K562 (cell line): ENCODE data around the gene TMEM132C. TPM values are rescaled to one million over a fixed set of nuclear protein-coding genes. Genes with fewer than 3 reads are reported as not detected.

Experiments
- ATAC-seq: fragments of 200-7000 bp; cut with Tn5 transposase; 3 replicates; pipeline ENCODE4 v1.9.1; 2020; ENCODE audit warnings: moderate library complexity
- BruUV-seq: library from RNA; stranded (reverse); fragments of 400-500 nt; replicated peaks from 2 replicates; lab custom pipeline; 2021; lab: Mats Ljungman, UMichigan
- CTCF ChIA-PET: fragments of 300-600 bp; formaldehyde crosslinking; extraction: SDS; loops from one replicate; lab custom pipeline; 2021; ENCODE audit warnings: low intra/inter-chr PET ratio; lab: Yijun Ruan, JAX
- POLR2A ChIA-PET: fragments of 300-600, 350-650 bp; sonication (Branson Sonifier 250); formaldehyde crosslinking; extraction: SDS; loops from one replicate; lab custom pipeline; 2021; ENCODE audit warnings: antibody characterized with exemption, inconsistent platforms; lab: Yijun Ruan, JAX
- DNase-seq, 4 experiments: peaks; one replicate each; pipeline versions ENCODE4 v3.0.0 to v3.0.0-alpha.2; 2011 to 2018; ENCODE audit warnings: low spot score in 3 of 4, mixed read lengths in 3 of 4; ENCODE audit errors: extremely low read depth in 1 of 4
- FAIRE-seq: peaks from 2 replicates; lab custom pipeline; 2011; peaks lifted over from hg19 to GRCh38; lab: Jason Lieb, UNC
- H2AFZ ChIP-seq: 2 replicates; pipeline ENCODE4 v1.6.0; 2011; ENCODE audit warnings: low read depth, low read length, control low read depth, inconsistent platforms
- H3K27ac ChIP-seq: fragments of 200-600 bp; 3 replicates; pipeline ENCODE4 v1.8.0; 2011; ENCODE audit warnings: low read depth, mild to moderate bottlenecking, control low read depth, inconsistent platforms, low read length, moderate library complexity, mixed read lengths; ENCODE audit errors: extremely low read depth
- H3K27me3 ChIP-seq, 2 experiments: fragments of 300-600 bp in 1 of 2; 2 replicates in 1 of 2; 3 replicates in 1 of 2; pipeline versions ENCODE4 v1.6.0 to v1.8.0; 2011; ENCODE audit warnings: inconsistent platforms in 2 of 2, low read length in 2 of 2, mild to moderate bottlenecking in 1 of 2, mixed read lengths in 1 of 2, moderate library complexity in 1 of 2; ENCODE audit not compliant: control insufficient read depth in 2 of 2, insufficient read depth in 2 of 2
- H3K36me3 ChIP-seq: fragments of 300-600 bp; 3 replicates; pipeline ENCODE4 v1.8.0; 2011; ENCODE audit warnings: mild to moderate bottlenecking, low read length, inconsistent platforms; ENCODE audit not compliant: control insufficient read depth, insufficient read depth
- H3K4me1 ChIP-seq, 2 experiments: fragments of 200-600 bp in 1 of 2; replicated peaks in 1 of 2; 2 replicates in 1 of 2; 3 replicates in 1 of 2; pipeline versions ENCODE4 v1.5.1 to v1.8.0; 2011; ENCODE audit warnings: inconsistent platforms in 2 of 2, low read length in 2 of 2, mild to moderate bottlenecking in 1 of 2, mixed read lengths in 1 of 2, moderate library complexity in 1 of 2; ENCODE audit not compliant: control insufficient read depth in 2 of 2, insufficient read depth in 2 of 2
- H3K4me2 ChIP-seq: 2 replicates; pipeline ENCODE4 v1.6.1; 2011; ENCODE audit warnings: low read length, control low read depth, inconsistent platforms, mixed read lengths; ENCODE audit not compliant: insufficient read depth
- H3K4me3 ChIP-seq: fragments of 200-600 bp; sonication (generic), shearing (Covaris generic); 2 replicates; pipeline ENCODE4 v1.5.1; 2016; ENCODE audit warnings: control low read depth, inconsistent platforms
- H3K79me2 ChIP-seq: fragments of 200-600 bp; 3 replicates; pipeline ENCODE4 v1.8.0; 2011; ENCODE audit warnings: low read length, inconsistent platforms; ENCODE audit not compliant: control insufficient read depth, insufficient read depth
- H3K9ac ChIP-seq, 2 experiments: 2 replicates each; pipeline versions ENCODE4 v1.6.0 to v1.6.1; 2011; ENCODE audit warnings: low read depth in 2 of 2, low read length in 2 of 2, control low read depth in 1 of 2, inconsistent platforms in 1 of 2, mild to moderate bottlenecking in 1 of 2, mixed read lengths in 1 of 2; ENCODE audit not compliant: insufficient read depth in 1 of 2
- H3K9me1 ChIP-seq: one replicate; pipeline ENCODE4 v1.6.0; 2011; ENCODE audit warnings: inconsistent platforms, mild to moderate bottlenecking, low read length, moderate library complexity; ENCODE audit not compliant: control insufficient read depth, insufficient read depth
- H3K9me3 ChIP-seq: replicated peaks from 2 replicates; pipeline ENCODE4 v1.5.1; 2011; ENCODE audit warnings: low read depth, low read length, inconsistent platforms; ENCODE audit not compliant: control insufficient read depth, insufficient read depth
- H4K20me1 ChIP-seq: replicated peaks from 2 replicates; pipeline ENCODE4 v1.6.1; 2011; ENCODE audit warnings: low read length, inconsistent platforms, mixed read lengths; ENCODE audit not compliant: control insufficient read depth, insufficient read depth
- IRF2 ChIP-seq: sonication (generic); formaldehyde crosslinking; IDR thresholded peaks from 2 replicates; pipeline ENCODE4 v1.8.1; 2022; ENCODE audit warnings: mild to moderate bottlenecking, missing genetic modification reagents
- NFYB ChIP-seq: IDR thresholded peaks from 2 replicates; pipeline ENCODE4 v1.6.1; 2011; ENCODE audit warnings: mild to moderate bottlenecking, moderate library complexity; ENCODE audit not compliant: insufficient read length; ENCODE audit errors: extremely low read depth
- SRF ChIP-seq, 2 experiments: fragments of 250-450, 450-650 bp in 1 of 2; sonication (Bioruptor Pico) in 1 of 2; sonication (generic) in 1 of 2; formaldehyde crosslinking; IDR thresholded peaks; 2 replicates each; pipeline versions ENCODE4 v1.5.0 to v1.5.1; 2020 to 2022; ENCODE audit warnings: mild to moderate bottlenecking in 1 of 2, missing genetic modification reagents in 1 of 2
- WGBS: fragments of 100-300 bp; shearing (Covaris generic); methylation state at CpG from one replicate; pipeline ENCODE4 v1.1.6; 2016; ENCODE audit warnings: low coverage, mixed read lengths; ENCODE audit not compliant: insufficient coverage; ENCODE audit errors: missing lambda C conversion rate; 5-methylcytosine and 5-hydroxymethylcytosine counted together
- in situ Hi-C: fragments of 300-500 bp; cut with MboI; formaldehyde crosslinking; loops from 4 replicates; pipeline ENCODE4 v1.15.0; 2018; ENCODE audit warnings: inconsistent platforms, mixed read lengths
- intact Hi-C: fragments of 100-400 bp; cut with micrococcal nuclease; formaldehyde crosslinking; loops from 2 replicates; pipeline ENCODE4 v1.14.2; 2022
- polyA plus RNA-seq, 8 experiments: library from polyadenylated mRNA; depleted of rRNA in 4 of 8; stranded (reverse) in 5 of 8; unstranded in 3 of 8; fragments of >200 nt; fragmentation: Nextera tagmentation in 2 of 8; fragmentation: Illumina TruSeq in 1 of 8; extraction: Ambion mirVana in 2 of 8; extraction: Trizol in 1 of 8; gene quantifications; 2 replicates each; pipeline versions ENCODE4 v1.2.1 to v1.2.3, GENCODE V29; 2011 to 2014; ENCODE audit warnings: inconsistent platforms in 1 of 8, missing spikeins in 1 of 8
- total RNA-seq, 7 experiments: library from RNA; depleted of rRNA in 6 of 7; stranded (reverse); fragments of >200 nt in 6 of 7; fragmentation: Illumina TruSeq in 2 of 7; extraction: Trizol in 2 of 7; gene quantifications; 2 replicates each; pipeline versions ENCODE4 v1.2.1 to v1.2.3, GENCODE V29; 2011 to 2021; ENCODE audit warnings: low replicate concordance in 1 of 7
- TF ChIP-seq, protein P1 (sequence below): sonication (generic); formaldehyde crosslinking; IDR thresholded peaks from 2 replicates; pipeline ENCODE4 v1.8.0; 2023; ENCODE audit warnings: mild to moderate bottlenecking, missing genetic modification reagents
- TF ChIP-seq, protein P2 (sequence below), 3 experiments: IDR thresholded peaks in 2 of 3; conservative IDR thresholded peaks in 1 of 3; 2 replicates each; pipeline ENCODE4 v1.5.1; 2011 to 2012; ENCODE audit warnings: low read length in 3 of 3, mild to moderate bottlenecking in 3 of 3, control low read depth in 2 of 3, improper control_type of control experiment in 1 of 3, inconsistent platforms in 1 of 3, low read depth in 1 of 3, mixed read lengths in 1 of 3, moderate library complexity in 1 of 3; ENCODE audit not compliant: insufficient read depth in 2 of 3

Gene TMEM132C
- total and polyA plus RNA-seq, 9 of the 15 experiments (the other 6 are each of a cell fraction or from before 2014, with no cell fraction given), result not detected

DNA sequence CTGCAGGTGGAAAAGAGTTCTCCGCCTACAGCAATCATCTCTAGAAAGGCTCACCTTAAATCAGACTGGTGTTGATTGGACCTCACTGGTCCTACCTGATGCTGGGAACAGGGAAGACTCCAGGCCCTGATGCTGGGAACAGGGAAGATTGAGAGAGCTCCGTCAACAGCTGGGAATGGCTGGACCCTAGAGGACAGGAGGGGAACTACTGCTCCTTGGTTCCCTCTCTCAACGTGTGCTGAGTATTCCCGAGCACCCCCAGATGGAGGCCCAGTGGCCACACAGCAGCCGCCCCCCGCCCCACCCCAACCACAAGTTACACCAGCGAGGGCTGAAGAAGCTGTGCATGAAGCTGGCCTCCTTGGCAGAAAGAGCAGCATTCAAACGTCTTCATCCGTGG is 316.5 kb downstream of the TMEM132C start:
- POLR2A ChIA-PET, result no interaction called here
- Histone ChIP-seq H3K9me1 (no peaks in the 10 kb centered on the region), H3K4me2 (no peak overlapping the region), H3K4me3 (no peak overlapping the region), H3K9ac (no peak overlapping the region), H3K4me1 (no peaks in the 10 kb centered on the region), H3K36me3 (no peaks in the 10 kb centered on the region), H2AFZ (no peak overlapping the region), H4K20me1 (no peaks in the 10 kb centered on the region), H3K27ac (no peak overlapping the region), H3K79me2 (no peaks in the 10 kb centered on the region), H3K27me3 (no peaks in the 10 kb centered on the region), H3K9me3 (no peaks in the 10 kb centered on the region)
- TF ChIP-seq IRF2, result no peak
- TF ChIP-seq SRF (CRISPR knock-in tag; IDR thresholded peaks at IDR 0.05), result no peak
- TF ChIP-seq, protein P1, sequence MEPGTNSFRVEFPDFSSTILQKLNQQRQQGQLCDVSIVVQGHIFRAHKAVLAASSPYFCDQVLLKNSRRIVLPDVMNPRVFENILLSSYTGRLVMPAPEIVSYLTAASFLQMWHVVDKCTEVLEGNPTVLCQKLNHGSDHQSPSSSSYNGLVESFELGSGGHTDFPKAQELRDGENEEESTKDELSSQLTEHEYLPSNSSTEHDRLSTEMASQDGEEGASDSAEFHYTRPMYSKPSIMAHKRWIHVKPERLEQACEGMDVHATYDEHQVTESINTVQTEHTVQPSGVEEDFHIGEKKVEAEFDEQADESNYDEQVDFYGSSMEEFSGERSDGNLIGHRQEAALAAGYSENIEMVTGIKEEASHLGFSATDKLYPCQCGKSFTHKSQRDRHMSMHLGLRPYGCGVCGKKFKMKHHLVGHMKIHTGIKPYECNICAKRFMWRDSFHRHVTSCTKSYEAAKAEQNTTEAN (CRISPR knock-in tag), result no peak
- TF ChIP-seq, protein P2, sequence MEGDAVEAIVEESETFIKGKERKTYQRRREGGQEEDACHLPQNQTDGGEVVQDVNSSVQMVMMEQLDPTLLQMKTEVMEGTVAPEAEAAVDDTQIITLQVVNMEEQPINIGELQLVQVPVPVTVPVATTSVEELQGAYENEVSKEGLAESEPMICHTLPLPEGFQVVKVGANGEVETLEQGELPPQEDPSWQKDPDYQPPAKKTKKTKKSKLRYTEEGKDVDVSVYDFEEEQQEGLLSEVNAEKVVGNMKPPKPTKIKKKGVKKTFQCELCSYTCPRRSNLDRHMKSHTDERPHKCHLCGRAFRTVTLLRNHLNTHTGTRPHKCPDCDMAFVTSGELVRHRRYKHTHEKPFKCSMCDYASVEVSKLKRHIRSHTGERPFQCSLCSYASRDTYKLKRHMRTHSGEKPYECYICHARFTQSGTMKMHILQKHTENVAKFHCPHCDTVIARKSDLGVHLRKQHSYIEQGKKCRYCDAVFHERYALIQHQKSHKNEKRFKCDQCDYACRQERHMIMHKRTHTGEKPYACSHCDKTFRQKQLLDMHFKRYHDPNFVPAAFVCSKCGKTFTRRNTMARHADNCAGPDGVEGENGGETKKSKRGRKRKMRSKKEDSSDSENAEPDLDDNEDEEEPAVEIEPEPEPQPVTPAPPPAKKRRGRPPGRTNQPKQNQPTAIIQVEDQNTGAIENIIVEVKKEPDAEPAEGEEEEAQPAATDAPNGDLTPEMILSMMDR (IDR thresholded peaks at IDR 0.05 in 2 of 3, conservative IDR thresholded peaks at IDR 0.05 in 1 of 3; ENCODE audit: insufficient read depth in 2 of 3, low read depth in 1 of 3, low read length in 3 of 3), result peak in 2 of 3 experiments; percentile 30; a peak in 3 of 6 replicates
- no peak for TF ChIP-seq NFYB
- FAIRE-seq (no peak), DNase-seq (peak; percentile 3 to 36 (median 20)), ATAC-seq (peak; percentile 73)
- in situ Hi-C loops, result no loop called here
- CTCF ChIA-PET, result interaction anchor here (0.6 kb wide), 1 partner anchor 89 kb away, joined by 4 read pairs; no protein-coding TSS in a partner anchor
- intact Hi-C loops, result no loop called here
- BruUV-seq, result no TSS peak
- under 1% methylated on average over 9 of the region's 9 CpGs for WGBS
